ENCODE measurements around the gene RAP2C.

- TF ChIP-seq CTCF (conservative IDR thresholded peaks at IDR 0.05) (no peak), EZH2 (IDR thresholded peaks at IDR 0.05; ENCODE audit: low read depth) (no peak)
These were observed 47.5 kb upstream of the RAP2C start for GRCh38 chrX:132266583-132267355.
